ENCODE measurements around the gene EDARADD. TPM values are rescaled to one million over a fixed set of nuclear protein-coding genes. Genes with fewer than 3 reads are reported as not detected.
A peak's percentile ranks its signal among the peaks of the same experiment; 100 is the strongest.
"Not testable (repeated sequence)": the region's sequence is repeated elsewhere in the genome, so short reads cannot be mapped to it uniquely, and the experiment has no call there.

EDARADD gene
- 16.6 to 18.1 TPM (median 17.0 TPM) in 3 replicates for total RNA-seq

- Mint-ChIP-seq H3K27ac (peak within 1 kb of the TSS; percentile 86), H3K36me3 (peaks cover 4% of the 10 kb centered on the region), H3K27me3 (ENCODE audit: low read depth) (peaks cover 15% of the 10 kb centered on the region), H3K4me3 (peak within 1 kb of the TSS; percentile 81), H3K9me3 (no peaks in the 10 kb centered on the region), H3K4me1 (peaks cover 32% of the 10 kb centered on the region)
- DNase-seq (ENCODE audit: low spot score in 2 of 2, unreplicated experiment in 2 of 2): no peak
- TF ChIP-seq CTCF (IDR thresholded peaks at IDR 0.05; ENCODE audit: unreplicated experiment): no peak
Observed at GRCh38 chr1:236393681-236394481, at the start of gene EDARADD. Gene EDARADD (plus strand): TSS chr1:236394286. CDS start chr1:236394445, 159 bp downstream.

GRCh38 chr1:236345728-236346127 is 48.4 kb upstream of the EDARADD start:
- no peaks in the 10 kb centered on the region for H3K36me3 Mint-ChIP-seq
- peaks cover 25% of the 10 kb centered on the region for H3K4me1 Mint-ChIP-seq
- no peak for DNase-seq (ENCODE audit: low spot score in 2 of 2, unreplicated experiment in 2 of 2)
- no peaks in the 10 kb centered on the region for H3K9me3 Mint-ChIP-seq
- H3K4me3 Mint-ChIP-seq: no peak overlapping the region
- peaks cover 3% of the 10 kb centered on the region for H3K27me3 Mint-ChIP-seq (ENCODE audit: low read depth)
- H3K27ac Mint-ChIP-seq: no peak overlapping the region
- no peak for TF ChIP-seq CTCF (IDR thresholded peaks at IDR 0.05; ENCODE audit: unreplicated experiment)

- Mint-ChIP-seq H3K36me3 (no peaks in the 10 kb centered on the region), H3K9me3 (no peaks in the 10 kb centered on the region), H3K4me1 (peaks cover 19% of the 10 kb centered on the region), H3K4me3 (no peak overlapping the region), H3K27ac (no peak overlapping the region), H3K27me3 (ENCODE audit: low read depth) (peaks cover 3% of the 10 kb centered on the region)
- DNase-seq (ENCODE audit: low spot score in 2 of 2, unreplicated experiment in 2 of 2): peak in 1 of 2 experiments; percentile 36
- TF ChIP-seq CTCF (IDR thresholded peaks at IDR 0.05; ENCODE audit: unreplicated experiment): no peak
Observed at GRCh38 chr1:236348071-236348470, 46.0 kb upstream of the EDARADD start.

GRCh38 chr1:236350308-236350707 is 43.8 kb upstream of the EDARADD start:
- no peak for TF ChIP-seq CTCF (IDR thresholded peaks at IDR 0.05; ENCODE audit: unreplicated experiment)
- Mint-ChIP-seq H3K9me3 (no peaks in the 10 kb centered on the region), H3K4me3 (no peak overlapping the region), H3K27me3 (ENCODE audit: low read depth) (peaks cover 1% of the 10 kb centered on the region), H3K27ac (peak overlapping the region; percentile 50), H3K36me3 (no peaks in the 10 kb centered on the region), H3K4me1 (peaks cover 32% of the 10 kb centered on the region)
- DNase-seq (ENCODE audit: low spot score in 2 of 2, unreplicated experiment in 2 of 2): no peak

- TF ChIP-seq CTCF (IDR thresholded peaks at IDR 0.05; ENCODE audit: unreplicated experiment): no peak
- Mint-ChIP-seq H3K27ac (no peak overlapping the region), H3K4me1 (peaks cover 36% of the 10 kb centered on the region), H3K36me3 (no peaks in the 10 kb centered on the region), H3K9me3 (no peaks in the 10 kb centered on the region), H3K27me3 (ENCODE audit: low read depth) (no peaks in the 10 kb centered on the region), H3K4me3 (no peak overlapping the region)
- peak in 1 of 2 experiments; percentile 3 for DNase-seq (ENCODE audit: low spot score in 2 of 2, unreplicated experiment in 2 of 2)
Observed at GRCh38 chr1:236351875-236352573, 42.1 kb upstream of the EDARADD start.

- H3K4me3 Mint-ChIP-seq; H3K9me3 Mint-ChIP-seq; H3K36me3 Mint-ChIP-seq; H3K27me3 Mint-ChIP-seq (ENCODE audit: low read depth); H3K27ac Mint-ChIP-seq; DNase-seq (ENCODE audit: low spot score in 2 of 2, unreplicated experiment in 2 of 2): not testable (repeated sequence)
- peaks cover 40% of the 10 kb centered on the region for H3K4me1 Mint-ChIP-seq
Observed at GRCh38 chr1:236352747-236353146, 41.3 kb upstream of the EDARADD start.
